ENCODE measurements around the gene C16orf90.

DNA sequence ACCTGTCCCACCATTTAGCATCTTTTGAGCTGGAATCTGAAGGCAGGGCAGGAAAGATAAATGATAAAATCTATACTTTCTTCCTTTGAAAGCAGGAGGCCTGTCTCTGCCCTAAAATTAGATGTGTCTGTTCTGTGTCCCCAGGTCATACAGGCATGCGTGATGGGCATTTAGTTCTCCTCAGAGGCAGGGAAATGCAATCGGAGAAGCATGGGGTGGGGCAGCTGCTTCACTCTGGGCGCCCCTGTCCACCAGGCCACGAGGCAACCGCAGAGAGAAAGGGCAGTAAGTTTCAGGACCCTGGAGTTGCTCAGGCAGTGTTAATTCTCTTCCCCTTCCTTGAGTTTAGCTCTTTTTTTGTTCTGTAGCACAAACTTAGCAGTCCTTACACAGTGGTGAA, 30.7 kb upstream of the C16orf90 start:
- TF ChIP-seq, protein P1, sequence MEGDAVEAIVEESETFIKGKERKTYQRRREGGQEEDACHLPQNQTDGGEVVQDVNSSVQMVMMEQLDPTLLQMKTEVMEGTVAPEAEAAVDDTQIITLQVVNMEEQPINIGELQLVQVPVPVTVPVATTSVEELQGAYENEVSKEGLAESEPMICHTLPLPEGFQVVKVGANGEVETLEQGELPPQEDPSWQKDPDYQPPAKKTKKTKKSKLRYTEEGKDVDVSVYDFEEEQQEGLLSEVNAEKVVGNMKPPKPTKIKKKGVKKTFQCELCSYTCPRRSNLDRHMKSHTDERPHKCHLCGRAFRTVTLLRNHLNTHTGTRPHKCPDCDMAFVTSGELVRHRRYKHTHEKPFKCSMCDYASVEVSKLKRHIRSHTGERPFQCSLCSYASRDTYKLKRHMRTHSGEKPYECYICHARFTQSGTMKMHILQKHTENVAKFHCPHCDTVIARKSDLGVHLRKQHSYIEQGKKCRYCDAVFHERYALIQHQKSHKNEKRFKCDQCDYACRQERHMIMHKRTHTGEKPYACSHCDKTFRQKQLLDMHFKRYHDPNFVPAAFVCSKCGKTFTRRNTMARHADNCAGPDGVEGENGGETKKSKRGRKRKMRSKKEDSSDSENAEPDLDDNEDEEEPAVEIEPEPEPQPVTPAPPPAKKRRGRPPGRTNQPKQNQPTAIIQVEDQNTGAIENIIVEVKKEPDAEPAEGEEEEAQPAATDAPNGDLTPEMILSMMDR (conservative IDR thresholded peaks at IDR 0.05; ENCODE audit: low read depth, low read length), result no peak
- no peak for TF ChIP-seq EZH2phosphoT487 (IDR thresholded peaks at IDR 0.05; ENCODE audit: borderline replicate concordance, low read length)
- no peak for TF ChIP-seq EZH2 (IDR thresholded peaks at IDR 0.05; ENCODE audit: low read length, unreplicated experiment)

Data from PC-3 (cell line).